K562 (cell line): Measurements from ENCODE around the gene GLTP.

Experiments
- CTCF ChIP-seq, 3 experiments: IDR thresholded peaks in 2 of 3; conservative IDR thresholded peaks in 1 of 3; 2 replicates each; pipeline ENCODE4 v1.5.1; 2011 to 2012; ENCODE audit warnings: low read length in 3 of 3, mild to moderate bottlenecking in 3 of 3, control low read depth in 2 of 3, improper control_type of control experiment in 1 of 3, inconsistent platforms in 1 of 3, low read depth in 1 of 3, mixed read lengths in 1 of 3, moderate library complexity in 1 of 3; ENCODE audit not compliant: insufficient read depth in 2 of 3
- HCFC1 ChIP-seq: IDR thresholded peaks from 2 replicates; pipeline ENCODE4 v1.6.1; 2012; ENCODE audit warnings: low read depth, low read length, improper control_type of control experiment
- MXI1 ChIP-seq: IDR thresholded peaks from 2 replicates; pipeline ENCODE4 v1.6.1; 2011; ENCODE audit warnings: low read depth, mild to moderate bottlenecking, improper control_type of control experiment, low read length
- TAF7 ChIP-seq: fragments of 450-650 bp; IDR thresholded peaks from 2 replicates; pipeline ENCODE4 v1.6.1; 2016; ENCODE audit warnings: missing genetic modification characterization, missing compliant biosample characterization
- ZC3H4 ChIP-seq: sonication (generic); formaldehyde crosslinking; IDR thresholded peaks from 2 replicates; pipeline ENCODE4 v1.9.0; 2021; ENCODE audit warnings: missing genetic modification reagents, borderline replicate concordance
- ZNF224 ChIP-seq: sonication (generic); formaldehyde crosslinking; IDR thresholded peaks from 2 replicates; pipeline ENCODE4 v1.8.0; 2022; ENCODE audit warnings: mild to moderate bottlenecking, missing genetic modification reagents
- ZNF263 ChIP-seq: sonication (generic); formaldehyde crosslinking; IDR thresholded peaks from 2 replicates; pipeline ENCODE4 v1.8.0; 2022; ENCODE audit warnings: mild to moderate bottlenecking, missing genetic modification reagents, borderline replicate concordance
- TF ChIP-seq, protein P1 (sequence below): fragments of 450-650 bp; IDR thresholded peaks from 2 replicates; pipeline ENCODE4 v1.6.1; 2018; ENCODE audit not compliant: partially characterized antibody

DNA sequence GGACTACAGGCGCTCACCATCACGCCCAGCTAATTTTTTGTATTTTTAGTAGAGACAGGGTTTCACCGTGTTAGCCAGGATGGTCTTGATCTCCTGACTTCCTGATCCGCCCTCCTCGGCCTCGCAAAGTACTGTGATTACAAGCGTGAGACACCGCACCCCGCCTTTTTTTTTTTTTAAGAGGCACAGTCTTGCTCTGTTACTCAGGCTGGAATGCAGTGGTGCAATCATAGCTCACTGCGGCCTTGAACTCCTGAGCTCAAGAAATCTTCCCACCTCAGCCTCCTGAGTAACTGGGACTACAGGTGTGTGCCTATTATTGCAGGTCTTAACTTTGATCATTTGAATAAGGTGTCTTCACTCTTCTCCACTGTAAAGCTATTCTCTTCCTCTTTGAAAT, 5.3 kb upstream of the GLTP start:
- TF ChIP-seq CTCF (IDR thresholded peaks at IDR 0.05 in 2 of 3, conservative IDR thresholded peaks at IDR 0.05 in 1 of 3; ENCODE audit: insufficient read depth in 2 of 3, low read depth in 1 of 3, low read length in 3 of 3) (no peak), HCFC1 (no peak), ZNF263 (CRISPR knock-in tag) (no peak), ZNF224 (no peak), MXI1 (no peak), ZC3H4 (no peak), TAF7 (no peak)
- TF ChIP-seq, protein P1, sequence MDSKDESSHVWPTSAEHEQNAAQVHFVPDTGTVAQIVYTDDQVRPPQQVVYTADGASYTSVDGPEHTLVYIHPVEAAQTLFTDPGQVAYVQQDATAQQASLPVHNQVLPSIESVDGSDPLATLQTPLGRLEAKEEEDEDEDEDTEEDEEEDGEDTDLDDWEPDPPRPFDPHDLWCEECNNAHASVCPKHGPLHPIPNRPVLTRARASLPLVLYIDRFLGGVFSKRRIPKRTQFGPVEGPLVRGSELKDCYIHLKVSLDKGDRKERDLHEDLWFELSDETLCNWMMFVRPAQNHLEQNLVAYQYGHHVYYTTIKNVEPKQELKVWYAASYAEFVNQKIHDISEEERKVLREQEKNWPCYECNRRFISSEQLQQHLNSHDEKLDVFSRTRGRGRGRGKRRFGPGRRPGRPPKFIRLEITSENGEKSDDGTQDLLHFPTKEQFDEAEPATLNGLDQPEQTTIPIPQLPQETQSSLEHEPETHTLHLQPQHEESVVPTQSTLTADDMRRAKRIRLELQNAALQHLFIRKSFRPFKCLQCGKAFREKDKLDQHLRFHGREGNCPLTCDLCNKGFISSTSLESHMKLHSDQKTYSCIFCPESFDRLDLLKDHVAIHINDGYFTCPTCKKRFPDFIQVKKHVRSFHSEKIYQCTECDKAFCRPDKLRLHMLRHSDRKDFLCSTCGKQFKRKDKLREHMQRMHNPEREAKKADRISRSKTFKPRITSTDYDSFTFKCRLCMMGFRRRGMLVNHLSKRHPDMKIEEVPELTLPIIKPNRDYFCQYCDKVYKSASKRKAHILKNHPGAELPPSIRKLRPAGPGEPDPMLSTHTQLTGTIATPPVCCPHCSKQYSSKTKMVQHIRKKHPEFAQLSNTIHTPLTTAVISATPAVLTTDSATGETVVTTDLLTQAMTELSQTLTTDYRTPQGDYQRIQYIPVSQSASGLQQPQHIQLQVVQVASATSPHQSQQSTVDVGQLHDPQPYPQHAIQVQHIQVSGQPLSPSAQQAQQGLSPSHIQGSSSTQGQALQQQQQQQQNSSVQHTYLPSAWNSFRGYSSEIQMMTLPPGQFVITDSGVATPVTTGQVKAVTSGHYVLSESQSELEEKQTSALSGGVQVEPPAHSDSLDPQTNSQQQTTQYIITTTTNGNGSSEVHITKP: no peak
